Stimulated activated CD8-positive, alpha-beta memory T cell treated with anti-CD3 and anti-CD28 coated beads, Interleukin-12 subunit alpha, Interleukin-12 subunit beta, amount 100 ng/mL, for 24 hours (primary cell): ENCODE measurements around the gene PRSS50.

Source experiments
- DNase-seq: peaks from one replicate; pipeline ENCODE4 v3.0.0-alpha.2; 2020; ENCODE audit errors: extremely low read depth

The PRSS50 gene

DNA sequence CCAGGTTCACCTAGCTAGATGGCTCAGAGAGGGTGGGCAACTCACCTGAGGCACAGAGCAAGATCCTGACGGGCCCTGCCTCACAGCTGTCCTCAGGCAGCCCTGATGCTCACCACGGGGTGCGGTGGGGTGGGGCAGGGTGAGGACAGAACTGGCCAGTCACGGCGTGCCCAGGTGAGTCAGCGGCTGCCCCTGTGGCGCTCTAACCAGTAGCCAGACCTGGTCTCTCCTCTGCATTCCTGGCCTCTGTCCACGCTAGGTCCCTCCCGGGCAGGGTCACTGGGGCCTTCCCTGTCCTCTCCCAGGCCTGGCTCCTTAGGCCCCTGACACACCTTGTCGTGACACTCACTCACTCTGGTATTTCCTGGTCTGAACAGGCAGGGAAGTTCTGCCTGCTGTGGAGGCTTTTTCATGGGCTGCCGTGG lies 25.1 kb downstream of the PRSS50 start:
- no peak for DNase-seq

DNA sequence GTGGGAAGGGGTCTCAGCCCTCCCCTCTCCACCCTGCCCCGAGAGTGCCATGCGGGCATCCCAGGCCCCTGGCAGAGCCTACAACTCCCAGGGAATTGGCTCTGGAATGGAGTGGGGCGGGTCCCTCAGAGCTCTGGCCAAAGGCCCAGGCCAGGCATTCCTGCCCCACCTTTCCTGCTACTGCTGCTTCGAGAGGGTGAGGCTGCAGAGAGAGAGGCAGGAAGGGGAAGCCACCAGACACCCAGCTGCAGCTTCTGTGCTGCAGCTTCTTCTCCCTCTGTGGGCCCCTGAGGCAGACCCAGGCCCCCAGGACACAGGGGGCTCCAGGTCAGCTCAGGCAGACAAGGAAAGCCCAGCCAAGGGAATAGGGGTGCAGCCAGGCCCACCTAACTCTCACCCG lies 26.9 kb downstream of the PRSS50 start:
- no peak for DNase-seq

DNA sequence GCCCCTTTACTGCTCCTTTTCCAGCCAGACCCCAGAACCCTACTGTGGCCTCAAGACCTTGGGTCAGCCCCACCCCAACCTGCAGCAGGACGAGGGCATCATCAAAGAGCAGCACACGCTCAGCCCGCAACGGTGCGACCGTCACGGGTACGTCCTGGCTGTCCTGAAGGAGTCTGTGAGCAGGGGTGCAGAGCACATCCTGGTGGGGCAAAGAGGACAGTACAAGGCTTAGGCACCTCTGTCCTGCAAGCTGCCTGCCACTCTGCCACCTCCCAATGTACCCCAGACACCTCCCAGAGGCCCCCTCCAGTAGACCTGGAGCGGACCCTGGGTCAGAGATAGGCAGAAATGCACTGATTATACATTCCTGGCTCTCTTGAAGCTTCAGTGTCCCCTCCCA lies 32.2 kb downstream of the PRSS50 start:
- no peak for DNase-seq

DNA sequence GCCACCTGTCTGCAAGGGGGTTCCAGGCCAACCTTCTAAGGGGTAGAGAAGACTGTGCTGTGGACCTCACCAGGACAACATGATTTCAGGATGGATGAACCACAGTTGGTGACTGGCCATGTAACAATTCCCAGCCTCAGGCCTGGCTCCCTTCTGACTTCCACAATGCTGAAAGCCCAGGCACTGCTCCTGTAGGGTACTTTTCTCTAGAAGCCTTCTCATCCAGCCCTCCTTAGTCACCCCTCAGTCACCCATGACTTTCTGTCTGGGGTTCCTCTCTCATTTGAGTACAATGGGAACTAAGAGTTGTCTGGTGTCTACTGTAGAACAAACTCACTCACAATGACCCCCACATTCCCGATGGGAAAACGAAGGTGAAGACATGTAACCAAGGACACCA lies 32.8 kb downstream of the PRSS50 start:
- DNase-seq, result no peak

DNA sequence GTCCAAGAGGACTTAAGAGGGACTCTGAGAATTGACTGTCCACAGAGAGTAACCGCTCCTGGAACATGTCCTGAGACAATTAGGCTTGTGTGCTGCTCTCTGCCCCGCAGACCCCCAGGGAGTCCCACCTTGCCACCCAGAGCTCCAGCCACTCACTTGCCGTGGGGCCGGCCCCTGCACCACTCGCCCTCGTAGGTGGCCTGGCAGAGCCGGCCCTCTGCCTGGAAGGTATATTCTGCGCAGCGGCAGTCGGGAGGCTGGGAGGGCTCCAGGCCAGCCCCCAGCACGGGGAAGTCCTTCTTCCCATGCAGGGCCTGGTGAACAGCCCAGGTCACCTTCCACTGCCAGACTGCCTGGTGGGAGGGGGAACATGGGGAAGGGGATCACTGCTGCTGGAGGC lies 34.7 kb downstream of the PRSS50 start:
- no peak for DNase-seq

DNA sequence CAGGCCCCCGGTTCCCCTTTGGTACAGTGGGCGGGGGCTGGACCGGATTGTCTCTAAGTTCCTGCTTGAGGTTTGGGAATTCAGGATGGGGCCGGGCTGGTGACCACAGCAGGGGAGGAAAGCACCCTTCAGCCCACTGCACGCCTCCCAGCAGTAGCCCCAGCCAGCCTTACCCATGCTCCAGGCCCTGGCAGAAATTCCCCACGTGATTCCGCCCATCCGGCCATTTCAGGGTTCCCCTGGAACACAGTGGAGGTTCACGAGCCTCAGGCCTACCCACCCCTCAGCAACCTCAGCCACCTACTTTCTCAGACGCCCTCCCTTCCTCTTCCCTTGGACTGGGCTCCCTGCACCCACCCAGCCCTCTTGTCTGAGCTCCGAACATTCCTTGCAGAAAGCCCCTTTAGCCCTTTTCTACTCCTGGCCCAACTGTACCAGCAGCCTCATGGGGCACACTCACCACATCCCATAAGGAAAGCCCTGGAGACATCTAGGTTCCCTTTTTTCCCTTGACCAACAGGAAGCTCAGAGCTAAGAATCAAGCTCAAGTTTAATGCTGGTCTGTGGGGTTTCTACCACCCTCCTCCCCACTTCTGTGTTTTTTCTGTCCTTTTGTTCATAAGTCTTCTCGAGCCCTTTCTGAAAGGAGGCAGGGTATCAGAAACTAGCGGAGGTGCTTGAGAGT lies 35.7 kb downstream of the PRSS50 start:
- no peak for DNase-seq

DNA sequence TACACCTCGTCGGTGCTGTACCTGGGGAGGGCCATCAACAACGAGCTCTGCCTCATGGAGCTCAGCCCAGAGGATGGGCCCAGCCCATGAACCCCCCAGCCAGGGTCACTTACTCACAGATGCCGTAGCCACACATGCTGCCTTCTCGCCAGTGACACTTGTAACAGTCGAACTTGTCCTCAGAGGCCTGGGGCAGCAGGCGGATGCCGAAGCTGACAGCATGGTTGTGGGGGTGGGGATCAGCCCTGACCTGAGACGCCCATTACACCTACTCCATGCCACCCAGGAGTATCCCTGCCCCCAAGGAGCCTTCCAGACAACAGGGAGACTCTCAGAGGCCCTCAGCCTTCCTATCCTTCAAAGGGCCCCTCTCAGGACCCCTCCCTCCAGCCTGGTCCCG lies 36.3 kb downstream of the PRSS50 start:
- no peak for DNase-seq

DNA sequence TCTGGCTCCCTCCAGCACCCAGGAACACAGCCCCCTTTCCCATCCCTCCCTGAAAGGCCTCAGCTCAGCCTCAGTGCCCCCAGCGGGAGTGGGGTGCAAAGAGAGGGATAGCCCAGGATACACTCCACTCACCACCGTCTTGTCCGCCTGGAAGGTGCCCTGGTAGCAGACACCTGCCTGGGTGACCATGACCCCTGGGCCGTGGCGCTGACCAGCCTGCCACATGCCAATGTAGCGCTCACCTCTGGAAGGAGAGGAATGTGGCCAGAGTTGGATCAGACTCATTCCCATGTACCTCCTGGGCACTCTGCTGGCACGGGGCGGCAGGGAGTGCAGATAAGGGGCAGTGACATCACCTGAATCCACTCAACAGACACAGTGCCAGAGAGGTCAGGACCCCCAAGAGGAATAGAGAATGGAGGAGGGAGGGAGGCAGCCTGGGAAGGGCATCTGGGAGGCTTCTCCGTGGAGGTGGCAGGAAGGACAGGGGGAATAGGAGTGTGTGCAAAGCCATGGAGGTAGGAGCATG lies 37.3 kb downstream of the PRSS50 start:
- no peak for DNase-seq

DNA sequence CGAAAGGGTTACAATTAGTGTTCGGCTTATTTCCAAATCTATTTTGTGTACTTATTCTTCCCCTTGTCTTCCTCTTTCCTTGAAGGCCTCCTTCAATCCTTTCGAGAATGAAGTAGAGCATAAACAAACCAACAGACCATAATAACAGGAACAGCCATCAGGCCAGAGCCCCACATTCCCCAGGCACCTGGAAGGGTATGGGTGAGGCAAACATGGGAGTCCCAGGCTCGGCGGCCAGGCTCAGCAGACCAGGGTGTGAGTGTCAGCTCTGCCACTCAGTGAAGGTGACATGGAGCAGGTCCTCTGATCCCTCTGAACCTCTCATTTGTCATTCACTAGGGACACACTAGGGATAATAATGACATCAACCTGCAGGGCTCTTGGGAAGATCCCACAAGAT lies 38.0 kb downstream of the PRSS50 start:
- no peak for DNase-seq

DNA sequence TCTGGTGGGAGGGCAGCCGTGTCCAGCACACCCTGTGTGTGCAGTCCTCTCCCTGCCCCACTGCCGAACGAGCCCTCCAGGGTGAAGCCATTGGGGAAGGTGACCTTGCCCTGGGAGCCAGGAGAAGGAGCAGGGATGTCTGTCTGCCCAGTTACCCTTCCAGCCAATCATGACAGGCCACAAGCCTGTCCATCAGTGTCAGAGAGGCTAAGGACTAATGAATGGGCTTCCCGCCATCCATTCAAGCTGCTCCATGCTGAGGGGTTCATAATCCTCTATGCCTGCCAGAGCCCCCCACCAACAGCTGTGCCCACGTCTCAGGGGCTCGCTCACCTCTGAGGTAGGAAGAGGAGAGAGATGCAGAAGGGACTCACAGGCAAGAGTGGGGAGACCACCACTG lies 39.4 kb downstream of the PRSS50 start:
- DNase-seq, result no peak

DNA sequence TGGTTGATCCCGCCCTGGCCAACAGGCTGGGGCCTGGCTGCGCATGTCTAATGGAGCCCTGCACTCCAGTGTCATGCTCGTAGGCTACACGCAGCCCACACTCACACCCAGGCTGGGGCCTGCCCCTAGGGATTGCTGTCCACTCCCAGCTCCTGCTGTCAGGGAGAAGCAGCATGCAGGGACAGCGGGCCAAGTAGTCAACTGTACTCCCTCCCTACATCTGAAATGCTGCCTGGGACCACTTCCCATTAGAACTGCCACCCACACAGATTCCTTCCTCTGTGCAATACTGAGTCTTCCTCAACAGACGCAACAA lies 40.3 kb downstream of the PRSS50 start:
- no peak for DNase-seq

DNA sequence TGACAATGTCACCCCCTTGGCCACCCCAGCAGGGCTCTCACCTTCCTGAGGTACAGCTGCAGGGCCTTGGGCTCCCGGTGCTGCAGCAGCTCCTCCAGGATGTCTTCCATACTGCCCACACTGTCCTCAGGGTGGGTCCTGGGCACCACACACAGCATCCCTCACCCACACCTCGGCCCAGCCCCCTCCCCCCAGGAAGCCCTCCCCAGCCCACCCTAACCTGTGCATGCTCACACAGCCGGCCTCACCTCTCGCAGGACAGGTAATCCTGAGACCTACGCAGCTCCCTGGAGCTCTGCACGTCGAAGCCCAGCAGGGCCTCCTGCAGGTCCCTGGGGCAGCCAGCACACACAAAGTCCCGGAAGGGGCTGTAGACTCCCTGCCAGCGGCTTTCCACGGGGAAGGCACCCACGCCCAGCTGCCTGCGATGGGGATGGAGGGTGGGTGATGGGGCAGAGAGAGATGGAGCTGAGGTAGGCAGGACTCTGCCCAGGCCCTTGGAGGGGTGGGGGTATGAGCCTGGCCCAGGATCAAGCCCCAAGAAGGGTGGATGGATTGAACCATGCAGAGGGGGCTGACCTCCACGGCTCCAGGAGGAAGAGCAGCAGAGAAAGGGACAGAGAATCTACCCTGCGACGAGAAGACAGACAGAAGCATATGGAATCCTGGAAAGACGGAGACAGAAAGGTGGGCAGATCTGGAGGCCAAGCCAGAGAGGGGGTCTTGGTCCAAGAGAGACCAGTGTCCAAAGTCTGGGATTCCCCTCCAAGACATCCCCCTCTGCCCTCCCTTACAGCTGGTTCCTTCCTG lies 40.9 kb downstream of the PRSS50 start:
- no peak for DNase-seq

DNA sequence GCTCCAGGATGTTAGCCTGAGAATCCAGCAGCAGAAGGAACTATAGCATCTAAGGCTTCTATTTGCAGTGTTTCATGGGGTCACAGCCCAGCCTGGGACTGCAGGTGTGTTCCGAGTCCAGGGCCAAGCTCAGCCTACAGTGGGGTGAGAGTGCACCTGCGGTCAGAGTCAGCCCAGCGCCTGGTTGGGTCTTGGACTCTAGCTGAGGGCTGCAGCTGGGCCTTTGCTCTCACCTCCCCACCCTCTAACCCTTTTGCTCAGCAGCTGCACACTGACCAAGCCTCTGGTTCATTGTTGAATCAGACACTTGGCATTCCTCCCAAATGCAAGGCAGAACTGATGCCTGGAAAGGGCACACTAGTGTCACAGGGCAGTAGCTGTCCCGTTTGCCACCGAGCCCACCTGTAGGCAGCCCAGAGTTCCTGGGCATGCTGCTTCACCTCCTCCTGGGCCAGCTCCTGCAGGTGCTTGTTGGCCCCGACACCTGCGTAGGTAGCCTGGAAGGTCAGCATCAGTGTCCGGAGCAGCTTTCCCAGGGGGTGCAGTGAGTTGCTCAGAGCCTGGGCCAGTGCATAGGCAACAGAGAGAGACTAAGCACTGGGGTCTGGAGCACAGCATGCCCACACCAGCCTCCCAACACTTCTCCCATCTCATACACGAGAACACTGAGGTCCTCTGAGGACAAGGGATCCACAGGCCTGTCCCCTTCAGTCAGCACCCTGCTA lies 41.7 kb downstream of the PRSS50 start:
- no peak for DNase-seq

DNA sequence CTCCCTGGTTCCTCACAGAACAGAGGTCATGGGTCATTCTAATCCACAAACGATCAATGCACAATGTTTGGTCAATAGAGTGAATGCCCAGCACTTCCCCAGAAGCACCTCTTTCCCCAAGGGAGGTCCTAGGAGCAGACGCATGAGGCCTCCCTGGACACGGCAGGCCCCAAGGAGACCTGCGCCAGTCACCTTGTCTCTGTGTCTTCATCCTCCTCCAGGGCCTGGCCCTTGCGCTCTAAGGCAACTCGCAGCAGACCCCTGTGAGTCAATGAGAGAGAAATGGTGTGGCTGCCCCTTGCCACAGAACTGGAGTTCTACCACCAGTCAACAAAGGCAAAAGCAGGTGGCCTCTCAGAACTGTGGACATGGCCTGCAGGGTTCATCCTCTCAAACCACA lies 42.2 kb downstream of the PRSS50 start:
- DNase-seq, result no peak

DNA sequence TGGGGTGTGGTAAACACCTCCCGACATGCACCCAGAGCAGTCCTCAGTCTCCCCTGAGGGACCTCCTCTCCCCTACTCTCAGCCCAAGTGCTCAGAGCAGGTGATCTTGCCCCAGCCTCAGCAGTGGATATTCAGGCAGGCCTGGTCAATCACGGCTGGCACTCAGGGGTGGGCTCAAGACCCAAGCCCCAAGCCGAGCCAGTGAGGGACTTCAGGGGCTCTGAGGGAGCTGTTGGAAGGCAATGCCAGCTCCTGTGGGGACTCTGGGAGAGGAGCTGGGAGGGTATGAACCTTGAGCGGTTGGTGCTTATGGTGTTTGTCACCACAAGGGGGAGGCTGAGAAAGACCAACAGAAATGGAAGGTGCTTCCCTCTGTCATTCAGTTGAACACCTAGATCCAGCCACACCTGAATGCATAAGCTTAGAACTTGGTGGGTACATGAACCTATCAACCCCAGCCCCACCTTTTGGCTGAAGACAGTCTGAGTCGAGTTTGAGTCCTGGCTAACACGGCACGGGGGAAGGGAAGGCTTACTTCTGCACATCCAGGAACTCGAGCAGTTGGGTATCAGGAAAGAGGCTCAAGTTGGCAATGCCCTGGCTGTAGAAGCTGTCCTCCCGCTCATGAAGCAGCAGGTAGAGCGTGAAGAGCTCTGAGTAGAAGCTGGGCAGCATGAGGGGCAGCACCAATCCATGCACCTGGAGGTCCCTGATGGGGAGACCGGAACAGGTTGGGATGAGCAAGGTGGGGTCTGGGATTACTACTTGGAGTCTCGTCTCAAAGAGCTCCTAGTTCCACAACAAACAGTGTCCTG lies 43.4 kb downstream of the PRSS50 start:
- no peak for DNase-seq

DNA sequence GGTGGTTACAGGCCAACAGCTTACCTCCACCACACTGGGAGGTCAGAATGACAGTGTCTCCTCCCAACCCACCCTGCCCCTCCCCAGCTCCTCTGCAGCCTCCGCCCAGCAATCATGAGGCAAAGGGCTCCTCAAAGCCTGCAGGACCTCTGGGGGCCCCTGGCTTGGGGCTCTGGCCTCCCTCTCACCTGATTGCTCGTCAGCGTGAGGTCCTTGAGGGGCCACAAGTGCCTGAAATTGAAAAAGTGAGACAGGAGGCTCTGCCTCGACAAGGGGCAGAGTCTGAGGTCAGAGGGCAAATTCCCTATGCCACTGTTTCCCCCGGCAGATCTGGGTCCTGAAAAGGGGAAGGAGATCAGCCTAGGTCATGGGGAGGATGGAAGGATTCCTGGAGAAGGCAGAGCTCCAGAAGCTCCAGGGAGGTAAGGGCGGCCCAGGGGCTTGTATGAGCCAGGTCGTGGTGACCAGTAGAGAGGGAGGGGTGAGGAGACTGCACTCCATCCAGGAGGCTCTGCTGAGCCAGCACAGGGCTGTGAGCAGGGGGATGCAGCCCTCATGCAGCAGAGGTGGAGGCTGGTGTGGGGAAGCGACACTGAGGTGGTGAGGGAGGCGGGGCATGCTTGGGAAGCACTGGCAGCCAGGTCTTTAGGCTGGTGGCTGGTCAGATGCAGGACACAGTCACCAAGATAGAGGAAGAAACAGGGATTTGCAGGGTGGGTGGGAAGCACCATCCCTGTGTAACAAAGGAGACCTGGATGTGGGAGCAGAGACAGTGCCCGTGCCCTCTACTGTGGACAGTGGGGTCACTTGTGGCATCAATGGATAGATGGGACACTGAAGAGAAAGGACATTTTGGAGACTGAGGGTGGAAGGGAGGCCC lies 44.3 kb downstream of the PRSS50 start:
- DNase-seq, result no peak

DNA sequence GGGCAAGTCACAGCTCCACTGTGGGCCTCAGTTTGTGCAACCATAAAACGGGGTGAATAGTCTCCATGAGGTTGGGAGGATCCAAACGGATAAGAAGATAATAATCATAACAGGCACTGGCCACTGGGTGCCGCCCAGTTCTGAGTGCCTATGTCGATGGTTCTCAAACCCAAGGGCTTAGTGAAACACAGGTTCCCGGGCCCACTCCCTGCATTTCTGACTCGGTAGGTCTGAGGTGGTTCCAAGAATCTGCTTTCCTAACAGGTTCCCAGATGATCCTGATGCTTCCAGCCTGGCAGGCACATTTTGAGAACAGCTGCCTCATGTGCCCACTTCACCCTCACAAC lies 45.3 kb downstream of the PRSS50 start:
- no peak for DNase-seq

DNA sequence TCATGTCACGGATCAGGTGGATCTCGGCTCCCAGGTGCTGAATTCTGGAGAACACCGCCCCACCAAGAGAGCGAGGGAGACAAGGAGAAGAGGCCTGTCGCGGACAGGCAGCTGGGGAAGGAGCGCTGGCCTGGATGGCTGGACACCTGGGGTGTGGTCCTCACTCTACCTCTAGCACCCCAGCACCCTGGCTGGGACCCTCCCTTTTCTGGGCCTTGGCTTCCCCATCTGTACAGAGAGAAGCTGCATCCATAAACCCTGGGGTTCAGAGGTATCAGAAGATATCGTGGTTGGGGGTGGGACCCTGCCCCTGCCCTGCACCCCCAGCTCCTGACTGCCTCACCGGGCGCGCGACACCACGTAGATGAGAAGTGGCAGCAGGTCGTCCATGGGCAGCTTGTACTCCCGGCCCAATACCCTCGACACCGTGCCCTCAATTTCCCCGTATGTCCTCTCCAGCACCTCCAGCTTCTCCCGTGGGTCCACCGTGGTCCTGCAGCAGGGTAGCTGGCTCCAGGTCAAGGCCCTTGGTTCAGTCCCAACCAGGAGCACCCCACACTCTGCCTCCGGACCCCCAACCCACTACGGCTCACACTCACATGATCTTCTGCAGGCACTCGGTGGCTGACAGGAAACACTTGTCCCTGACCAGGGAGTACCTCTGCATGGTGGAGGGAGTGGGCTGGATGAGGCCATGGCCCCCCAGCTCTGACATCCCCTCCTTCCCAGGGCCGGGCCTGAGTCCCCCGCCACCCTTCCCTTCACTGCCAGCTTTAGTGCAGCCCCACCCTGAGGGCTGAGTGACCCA lies 45.9 kb downstream of the PRSS50 start:
- DNase-seq, result no peak

DNA sequence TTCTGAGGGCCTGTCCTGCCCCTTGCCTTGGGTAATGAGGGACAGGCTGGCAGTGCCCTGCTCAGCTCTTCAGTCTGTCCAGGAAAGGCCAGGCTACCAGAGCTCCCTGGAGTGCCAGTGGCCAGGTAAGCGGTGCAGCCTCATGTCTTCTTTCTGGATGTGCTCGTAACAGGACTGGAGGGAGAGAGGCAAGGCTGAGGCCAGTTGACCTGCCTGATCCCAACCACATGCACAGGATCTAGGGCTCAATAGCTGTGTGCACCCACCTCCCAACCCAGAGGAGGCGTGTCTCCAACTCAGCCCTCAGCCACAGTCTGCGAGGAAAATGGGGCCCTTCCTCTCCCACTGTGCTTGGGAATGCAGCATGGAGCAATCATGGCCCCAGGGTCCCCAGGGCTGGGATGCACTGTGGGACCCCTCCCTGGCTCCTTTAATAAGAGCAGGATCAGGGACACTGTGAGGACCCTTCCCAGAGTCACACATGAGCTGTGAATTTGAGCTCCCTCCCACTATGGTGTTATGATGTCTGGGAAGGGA lies 46.7 kb downstream of the PRSS50 start:
- DNase-seq, result no peak
